GM23248 (cell line): ENCODE measurements around the gene CTAG1B. TPM values are rescaled to one million over a fixed set of nuclear protein-coding genes. Genes with fewer than 3 reads are reported as not detected.

ENCODE experiments used
- DNase-seq: peaks from one replicate; pipeline ENCODE4 v3.0.0-alpha.2; 2015
- H2AFZ ChIP-seq: fragments of 200-600 bp; sonication (generic); 2 replicates; pipeline ENCODE4 v1.6.1; 2016; ENCODE audit warnings: antibody characterized with exemption
- H3F3A ChIP-seq: fragments of 200-600 bp; sonication (generic); 2 replicates; pipeline ENCODE4 v1.6.1; 2016; ENCODE audit warnings: mild to moderate bottlenecking, antibody characterized with exemption, mixed run types; ENCODE audit not compliant: insufficient read depth
- H3K27ac ChIP-seq: fragments of 200-600 bp; sonication (generic); 2 replicates; pipeline ENCODE4 v1.5.1; 2016; ENCODE audit warnings: mild to moderate bottlenecking
- H3K27me3 ChIP-seq: fragments of 200-600 bp; sonication (generic); replicated peaks from 2 replicates; pipeline ENCODE4 v1.6.1; 2016; ENCODE audit warnings: mild to moderate bottlenecking; ENCODE audit not compliant: insufficient read depth
- H3K36me3 ChIP-seq: fragments of 200-600 bp; sonication (generic); 2 replicates; pipeline ENCODE4 v1.6.1; 2016; ENCODE audit warnings: low read depth, mild to moderate bottlenecking
- H3K4me1 ChIP-seq: fragments of 200-600 bp; sonication (generic); 2 replicates; pipeline ENCODE4 v1.6.1; 2016; ENCODE audit warnings: mild to moderate bottlenecking; ENCODE audit not compliant: insufficient read depth
- H3K4me2 ChIP-seq: fragments of 200-600 bp; sonication (generic); one replicate; pipeline ENCODE4 v1.6.1; 2016; ENCODE audit warnings: mild to moderate bottlenecking; ENCODE audit not compliant: unreplicated experiment
- H3K4me3 ChIP-seq: fragments of 200-600 bp; sonication (generic); 2 replicates; pipeline ENCODE4 v1.5.1; 2016; ENCODE audit warnings: mild to moderate bottlenecking
- H3K79me2 ChIP-seq: fragments of 200-600 bp; sonication (generic); 2 replicates; pipeline ENCODE4 v1.6.1; 2016; ENCODE audit warnings: mild to moderate bottlenecking; ENCODE audit not compliant: insufficient read depth
- H3K9ac ChIP-seq: fragments of 200-600 bp; sonication (generic); 2 replicates; pipeline ENCODE4 v1.6.1; 2016; ENCODE audit warnings: mild to moderate bottlenecking
- H3K9me2 ChIP-seq: fragments of 200-600 bp; sonication (generic); 2 replicates; pipeline ENCODE4 v1.6.1; 2016; ENCODE audit warnings: mixed run types, mild to moderate bottlenecking, moderate library complexity; ENCODE audit not compliant: insufficient read depth
- H3K9me3 ChIP-seq: fragments of 200-600 bp; sonication (generic); one replicate; pipeline ENCODE4 v1.6.1; 2017; ENCODE audit warnings: low read depth
- H4K20me1 ChIP-seq: fragments of 200-600 bp; sonication (generic); 2 replicates; pipeline ENCODE4 v1.6.0; 2016; ENCODE audit not compliant: insufficient read depth
- EZH2 ChIP-seq: fragments of 200-600 bp; sonication (generic); IDR thresholded peaks from 2 replicates; pipeline ENCODE4 v1.6.1; 2018; ENCODE audit warnings: antibody characterized with exemption, mild to moderate bottlenecking; ENCODE audit not compliant: insufficient read depth, poor library complexity, severe bottlenecking
- EZH2phosphoT487 ChIP-seq: fragments of 200-600 bp; sonication (generic); IDR thresholded peaks from 2 replicates; pipeline ENCODE4 v1.6.1; 2018; ENCODE audit warnings: antibody characterized with exemption, moderate library complexity, mild to moderate bottlenecking, low read depth; ENCODE audit not compliant: insufficient read depth
- WGBS, 2 experiments: methylation state at CpG; one replicate each; pipeline ENCODE4 v1.1.6; 2015 to 2017; ENCODE audit warnings: low lambda C conversion rate in 2 of 2, low coverage in 1 of 2; ENCODE audit errors: missing lambda C conversion rate in 2 of 2; 5-methylcytosine and 5-hydroxymethylcytosine counted together
- in situ Hi-C: fragments of 300-500 bp; cut with MboI; formaldehyde crosslinking; loops from 2 replicates; pipeline ENCODE4 v1.15.0; 2020
- polyA plus RNA-seq: library from polyadenylated mRNA; unstranded; fragments of >200 nt; fragmentation: Nextera tagmentation; extraction: Ambion mirVana; gene quantifications from 2 replicates; pipeline ENCODE4 v1.2.1, GENCODE V29; 2016
- total RNA-seq: library from RNA; depleted of rRNA; stranded (reverse); fragments of >200 nt; shearing (Covaris generic); gene quantifications from 2 replicates; pipeline ENCODE4 v1.2.3, GENCODE V29; 2014

The CTAG1B gene
- total and polyA plus RNA-seq, 2 experiments from 2014 or later: not detected

DNA sequence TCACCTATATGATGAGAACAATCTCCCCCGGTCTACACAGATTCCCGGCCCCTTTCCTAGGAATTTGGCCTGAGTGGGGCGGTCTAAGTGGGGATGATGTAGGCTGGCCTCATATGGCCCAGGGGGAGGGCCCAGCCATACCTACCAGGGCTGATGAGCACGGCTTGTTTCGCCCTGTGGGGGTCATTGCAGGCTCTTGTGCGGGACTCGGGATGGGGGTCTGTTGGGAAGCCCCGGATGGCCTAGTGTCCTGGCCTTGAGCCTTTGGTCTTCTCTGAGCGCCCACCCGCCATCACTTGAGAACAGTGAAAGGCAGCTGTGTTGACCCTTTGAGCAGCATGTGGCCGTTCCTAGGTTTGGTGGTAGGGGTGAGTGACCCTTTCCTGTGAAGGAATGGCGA lies 39.1 kb upstream of the CTAG1B start:
- H2AFZ ChIP-seq: no peak overlapping the region
- no peaks in the 10 kb centered on the region for H3F3A ChIP-seq
- H3K4me2 ChIP-seq: no peak overlapping the region
- no peak for DNase-seq
- no peaks in the 10 kb centered on the region for H4K20me1 ChIP-seq
- H3K9me3 ChIP-seq: no peaks in the 10 kb centered on the region
- H3K36me3 ChIP-seq: no peaks in the 10 kb centered on the region
- H3K9me2 ChIP-seq: no peaks in the 10 kb centered on the region
- in situ Hi-C loops: no loop called here
- TF ChIP-seq EZH2: no peak
- no peak for TF ChIP-seq EZH2phosphoT487
- H3K4me1 ChIP-seq: no peaks in the 10 kb centered on the region
- no peak overlapping the region for H3K27ac ChIP-seq
- H3K79me2 ChIP-seq: no peaks in the 10 kb centered on the region
- no peak overlapping the region for H3K9ac ChIP-seq
- 70 to 73% methylated on average over 11 to 12 of the region's 12 CpGs for WGBS, 2 experiments
- H3K27me3 ChIP-seq: no peaks in the 10 kb centered on the region
- H3K4me3 ChIP-seq: no peak overlapping the region

DNA sequence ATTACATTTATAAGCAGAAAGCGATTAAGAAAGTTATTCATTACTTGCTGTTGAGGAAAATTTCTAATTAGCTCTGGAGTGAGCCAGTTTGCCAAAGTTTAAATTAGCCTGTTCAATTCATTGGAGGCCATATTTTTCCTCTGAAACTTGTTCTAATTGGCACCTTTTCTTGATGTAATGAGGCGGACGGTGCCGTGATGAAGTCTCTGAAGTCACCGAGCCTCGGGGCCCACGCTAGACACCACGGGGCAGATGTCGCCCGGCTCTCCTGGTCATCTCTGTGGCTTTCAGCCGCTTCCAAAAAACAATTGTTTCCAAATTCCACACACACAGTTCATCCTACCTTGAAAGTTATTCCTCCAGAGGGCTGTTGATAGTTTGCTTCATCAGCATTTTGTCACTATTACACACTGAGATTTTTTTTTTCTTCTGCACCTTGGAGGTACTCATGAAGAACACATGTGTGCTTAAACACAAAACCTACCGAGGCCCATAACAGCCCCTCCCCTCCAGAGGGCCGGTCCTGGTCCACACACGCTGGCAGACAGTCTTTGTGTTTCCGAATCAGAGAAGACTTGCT lies 38.2 kb upstream of the CTAG1B start:
- 68 to 69% methylated on average over 14 to 15 of the region's 15 CpGs for WGBS, 2 experiments
- Histone ChIP-seq H3K9me2 (no peaks in the 10 kb centered on the region), H2AFZ (no peak overlapping the region), H3K9ac (no peak overlapping the region), H3F3A (no peaks in the 10 kb centered on the region), H3K27me3 (no peaks in the 10 kb centered on the region), H4K20me1 (no peaks in the 10 kb centered on the region), H3K79me2 (no peaks in the 10 kb centered on the region), H3K4me1 (no peaks in the 10 kb centered on the region), H3K9me3 (no peaks in the 10 kb centered on the region), H3K4me3 (no peak overlapping the region), H3K4me2 (no peak overlapping the region), H3K27ac (no peak overlapping the region), H3K36me3 (no peaks in the 10 kb centered on the region)
- in situ Hi-C loops: no loop called here
- TF ChIP-seq EZH2phosphoT487 (no peak), EZH2 (no peak)
- DNase-seq: no peak

- no peaks in the 10 kb centered on the region for H3F3A ChIP-seq
- TF ChIP-seq EZH2phosphoT487 (no peak), EZH2 (no peak)
- no peak overlapping the region for H3K9ac ChIP-seq
- H3K4me3 ChIP-seq: no peak overlapping the region
- in situ Hi-C loops: no loop called here
- H2AFZ ChIP-seq: no peak overlapping the region
- no peak overlapping the region for H3K27ac ChIP-seq
- H3K4me1 ChIP-seq: no peaks in the 10 kb centered on the region
- DNase-seq: no peak
- no peaks in the 10 kb centered on the region for H3K9me2 ChIP-seq
- H3K9me3 ChIP-seq: no peaks in the 10 kb centered on the region
- no peaks in the 10 kb centered on the region for H3K36me3 ChIP-seq
- 50 to 62% methylated on average over 7 to 11 of the region's 11 CpGs for WGBS, 2 experiments
- H3K79me2 ChIP-seq: no peaks in the 10 kb centered on the region
- H3K27me3 ChIP-seq: no peaks in the 10 kb centered on the region
- no peak overlapping the region for H3K4me2 ChIP-seq
- no peaks in the 10 kb centered on the region for H4K20me1 ChIP-seq
Observed at GRCh38 chrX:154655786-154656185, 36.7 kb upstream of the CTAG1B start.

DNA sequence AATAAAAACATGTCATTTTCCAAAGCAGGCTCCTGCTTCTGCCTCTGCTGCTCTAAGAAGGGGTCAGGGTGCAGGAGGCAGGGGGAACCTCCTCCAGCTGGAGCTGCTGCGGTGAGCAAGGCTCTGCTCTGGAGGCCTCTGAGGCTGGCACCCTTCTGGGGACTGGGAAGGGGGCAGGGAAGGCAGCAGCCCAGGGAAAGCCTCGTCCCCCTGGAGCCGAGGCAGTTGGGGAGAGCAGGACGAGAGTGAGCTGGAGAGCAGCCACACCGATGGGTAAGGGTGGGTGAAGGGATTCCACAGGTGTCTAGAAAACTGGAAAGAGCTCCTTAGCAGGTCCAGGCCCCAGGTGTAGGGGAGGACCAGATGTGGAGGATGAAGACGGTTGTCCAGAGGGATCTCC lies 36.3 kb upstream of the CTAG1B start:
- Histone ChIP-seq H3K4me2 (no peak overlapping the region), H3K4me1 (no peaks in the 10 kb centered on the region), H3K9ac (no peak overlapping the region), H3K27me3 (no peaks in the 10 kb centered on the region), H3K79me2 (no peaks in the 10 kb centered on the region), H3K4me3 (no peak overlapping the region), H3K9me2 (no peaks in the 10 kb centered on the region), H3F3A (no peaks in the 10 kb centered on the region), H4K20me1 (no peaks in the 10 kb centered on the region), H3K27ac (no peak overlapping the region), H2AFZ (no peak overlapping the region), H3K36me3 (no peaks in the 10 kb centered on the region), H3K9me3 (no peaks in the 10 kb centered on the region)
- in situ Hi-C loops: no loop called here
- WGBS, 2 experiments: 29% methylated on average over 5 to 6 of the region's 6 CpGs
- DNase-seq: no peak
- no peak for TF ChIP-seq EZH2

DNA sequence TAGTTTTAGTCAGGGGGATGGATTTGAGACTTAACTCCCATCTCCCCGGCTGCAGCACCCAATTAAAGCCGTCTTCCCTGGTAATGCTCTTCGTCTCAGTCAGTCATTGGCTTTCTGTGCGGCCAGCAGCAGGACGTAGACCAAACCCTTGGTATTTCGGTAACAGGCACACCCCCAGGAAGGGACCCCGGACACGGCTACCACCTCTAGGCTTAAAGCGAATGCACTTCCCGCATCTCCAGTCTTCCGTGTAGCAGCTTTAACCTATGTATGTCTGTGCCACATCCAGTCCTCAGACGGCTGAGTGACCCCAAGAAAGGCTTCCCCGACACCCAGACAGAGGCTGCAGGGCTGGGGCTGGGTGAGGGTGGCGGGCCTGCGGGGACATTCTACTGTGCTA lies 35.8 kb upstream of the CTAG1B start:
- no peak for DNase-seq
- no peaks in the 10 kb centered on the region for H3F3A ChIP-seq
- H4K20me1 ChIP-seq: no peaks in the 10 kb centered on the region
- no peaks in the 10 kb centered on the region for H3K36me3 ChIP-seq
- in situ Hi-C loops: no loop called here
- TF ChIP-seq EZH2phosphoT487 (no peak), EZH2 (no peak)
- WGBS, 2 experiments: 75 to 79% methylated on average over 8 to 13 of the region's 15 CpGs
- no peaks in the 10 kb centered on the region for H3K9me3 ChIP-seq
- H3K27ac ChIP-seq: no peak overlapping the region
- H3K79me2 ChIP-seq: no peaks in the 10 kb centered on the region
- H3K4me1 ChIP-seq: no peaks in the 10 kb centered on the region
- H3K4me3 ChIP-seq: no peak overlapping the region
- H3K9me2 ChIP-seq: no peaks in the 10 kb centered on the region
- H2AFZ ChIP-seq: no peak overlapping the region
- no peaks in the 10 kb centered on the region for H3K27me3 ChIP-seq
- no peak overlapping the region for H3K9ac ChIP-seq
- H3K4me2 ChIP-seq: no peak overlapping the region
